HG02938 (cell line): ENCODE data around the gene ZNF497.
A peak's percentile ranks its signal among the peaks of the same experiment; 100 is the strongest.
"Not testable (repeated sequence)": the region's sequence is repeated elsewhere in the genome, so short reads cannot be mapped to it uniquely, and the experiment has no call there.

Experiments
- ATAC-seq: cut with Tn5 transposase; IDR thresholded peaks from one replicate; pipeline ENCODE4 v1.9.1; 2021; ENCODE audit warnings: mild to moderate bottlenecking, moderate library complexity; ENCODE audit not compliant: unreplicated experiment

Gene ZNF497

GRCh38 chr19:58394821-58395219 lies 32.3 kb upstream of the ZNF497 start:
- ATAC-seq: no peak

- no peak for ATAC-seq
Observed at GRCh38 chr19:58393725-58394033, 31.1 kb upstream of the ZNF497 start.

- no peak for ATAC-seq
Observed at GRCh38 chr19:58392945-58393724, 30.6 kb upstream of the ZNF497 start.

- no peak for ATAC-seq
Observed at GRCh38 chr19:58388175-58388526, 25.6 kb upstream of the ZNF497 start.

GRCh38 chr19:58387338-58388174 lies 25.0 kb upstream of the ZNF497 start:
- ATAC-seq: peak; percentile 4

GRCh38 chr19:58386576-58387337 lies 24.2 kb upstream of the ZNF497 start, which contains the start of gene RPS5:
Gene RPS5 (plus strand): TSS chr19:58387269. CDS start chr19:58388138, 869 bp downstream.
- peak; percentile 85 for ATAC-seq

- ATAC-seq: no peak
Observed at GRCh38 chr19:58385891-58386575, 23.5 kb upstream of the ZNF497 start.

GRCh38 chr19:58385313-58385890 lies 22.9 kb upstream of the ZNF497 start:
- no peak for ATAC-seq

- ATAC-seq: no peak
Observed at GRCh38 chr19:58382997-58383603, 20.5 kb upstream of the ZNF497 start.

- no peak for ATAC-seq
Observed at GRCh38 chr19:58381460-58382212, 19.1 kb upstream of the ZNF497 start.

GRCh38 chr19:58380662-58381459 lies 18.3 kb upstream of the ZNF497 start, which contains the start of gene ZNF837:
Gene ZNF837 (minus strand): TSS chr19:58381030. CDS start chr19:58369332, 11,698 bp downstream.
- ATAC-seq: peak; percentile 87

- ATAC-seq: peak; percentile 6
Observed at GRCh38 chr19:58380037-58380661, 17.6 kb upstream of the ZNF497 start.

- no peak for ATAC-seq
Observed at GRCh38 chr19:58379246-58379645, 16.7 kb upstream of the ZNF497 start.

GRCh38 chr19:58376724-58377123 lies 14.2 kb upstream of the ZNF497 start:
- not testable (repeated sequence) for ATAC-seq

- no peak for ATAC-seq
Observed at GRCh38 chr19:58374200-58374599, 11.6 kb upstream of the ZNF497 start.

GRCh38 chr19:58372311-58373133 lies 10.0 kb upstream of the ZNF497 start:
- no peak for ATAC-seq
